GM19452 (cell line): ENCODE data around the gene RAPGEF5.
A peak's percentile ranks its signal among the peaks of the same experiment; 100 is the strongest.

Experiments
- ATAC-seq: cut with Tn5 transposase; IDR thresholded peaks from one replicate; pipeline ENCODE4 v1.9.1; 2021; ENCODE audit not compliant: unreplicated experiment

Gene RAPGEF5

DNA sequence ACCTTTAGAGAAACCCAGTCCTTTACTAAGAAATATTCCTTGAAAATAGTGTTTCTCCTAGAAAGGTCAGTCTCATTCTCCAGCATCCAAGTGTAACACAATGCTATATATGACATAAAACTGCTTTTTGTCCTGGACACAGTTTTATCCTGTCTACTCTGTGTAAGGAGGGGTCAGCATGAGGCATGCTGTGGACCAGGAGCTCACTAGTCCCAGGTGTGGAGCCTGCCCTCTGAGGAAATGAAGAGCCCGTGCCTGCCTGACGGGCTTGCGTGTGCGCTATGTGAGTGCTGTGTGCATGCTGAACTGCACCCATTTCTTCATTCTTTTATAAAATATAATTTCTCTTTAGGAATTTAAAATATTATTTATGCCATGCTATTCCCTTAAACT is 228.4 kb downstream of the RAPGEF5 start:
- ATAC-seq = no peak

DNA sequence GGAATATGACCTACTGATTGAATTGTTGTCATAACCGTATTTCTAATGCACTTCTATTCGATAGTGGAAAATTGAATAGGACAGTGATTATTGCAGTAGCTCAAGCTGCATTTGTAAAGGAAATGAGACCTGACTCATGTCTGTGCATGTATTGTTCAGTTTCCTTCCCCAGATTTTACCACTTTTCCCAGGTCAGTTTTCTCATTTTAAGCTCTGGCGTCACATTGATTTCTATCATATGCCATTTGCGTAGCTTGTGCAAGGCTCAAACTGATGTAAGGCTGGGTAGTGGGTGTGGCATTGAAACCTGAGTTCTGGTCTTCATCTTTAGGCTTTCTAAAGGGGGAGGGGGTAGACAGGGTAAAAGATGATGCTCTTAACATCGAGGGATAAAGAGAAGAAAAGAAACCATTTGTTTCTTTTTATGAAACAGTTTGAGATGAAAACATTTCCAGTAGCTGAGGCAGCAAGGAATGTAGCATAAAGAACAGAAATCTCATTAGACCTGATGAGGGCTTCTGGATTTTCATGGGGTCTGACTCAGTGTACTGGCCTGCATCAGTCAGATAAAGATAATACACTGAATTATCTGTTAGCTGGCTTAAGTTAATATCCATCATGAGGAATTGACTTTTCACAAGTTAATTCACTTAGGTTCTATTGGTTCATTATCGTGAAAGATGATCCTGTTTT is 229.0 kb downstream of the RAPGEF5 start:
- no peak for ATAC-seq

DNA sequence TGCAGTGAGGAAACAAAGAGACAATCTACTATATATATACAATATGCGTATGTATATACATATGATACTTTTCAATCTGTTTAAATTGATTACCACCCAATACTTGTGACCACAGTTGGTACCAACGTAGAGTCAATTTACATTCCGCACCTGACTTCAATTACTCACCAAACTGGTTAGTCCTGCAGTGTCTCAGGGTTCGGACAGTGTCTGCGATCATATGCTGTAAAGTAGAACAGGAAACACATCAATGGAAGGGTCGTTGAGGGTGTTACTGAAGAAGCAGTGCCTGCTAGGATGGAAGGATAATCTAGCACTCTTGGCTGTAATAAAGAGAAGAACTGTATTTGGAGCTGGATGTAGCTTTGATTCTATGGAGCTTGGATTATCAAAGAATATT is 231.5 kb downstream of the RAPGEF5 start:
- ATAC-seq = no peak

DNA sequence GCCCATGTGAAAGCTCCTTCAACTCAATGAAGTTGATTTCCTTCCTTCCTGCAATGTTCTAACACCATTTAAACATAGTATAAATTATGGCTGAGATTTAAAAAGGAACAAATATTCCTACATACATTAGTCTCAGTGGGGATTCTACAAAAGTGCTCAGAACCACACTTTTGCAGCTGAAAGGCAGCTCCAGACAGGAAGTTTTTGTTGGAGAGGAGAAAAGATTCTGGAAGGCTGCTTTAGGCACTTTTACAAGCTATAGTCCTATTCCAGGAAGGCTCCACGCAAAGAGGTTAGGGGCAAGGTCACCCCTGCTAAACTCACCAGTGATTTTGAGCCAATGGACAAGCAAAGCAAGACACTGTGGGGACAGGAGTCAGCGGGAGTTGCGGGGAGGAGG is 232.0 kb downstream of the RAPGEF5 start:
- ATAC-seq = no peak

DNA sequence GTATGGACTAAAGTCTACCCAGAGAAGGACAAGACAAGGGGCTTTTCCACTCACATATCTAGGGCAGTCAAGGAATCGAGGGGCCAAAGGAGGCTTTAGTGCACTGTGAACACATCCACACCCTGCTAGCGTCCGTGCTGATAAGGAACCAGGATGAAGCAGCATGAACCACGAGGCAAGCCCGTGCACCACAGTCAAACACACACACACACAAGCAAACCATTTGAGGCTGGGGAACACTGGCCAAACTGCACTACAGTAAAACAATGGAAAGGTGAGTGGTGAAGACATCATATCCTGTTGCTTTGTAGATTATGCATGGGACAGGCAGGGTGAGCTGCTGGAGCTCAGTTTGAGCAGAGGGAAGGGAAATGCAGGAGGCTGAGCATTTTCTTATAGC is 233.8 kb downstream of the RAPGEF5 start:
- no peak for ATAC-seq

DNA sequence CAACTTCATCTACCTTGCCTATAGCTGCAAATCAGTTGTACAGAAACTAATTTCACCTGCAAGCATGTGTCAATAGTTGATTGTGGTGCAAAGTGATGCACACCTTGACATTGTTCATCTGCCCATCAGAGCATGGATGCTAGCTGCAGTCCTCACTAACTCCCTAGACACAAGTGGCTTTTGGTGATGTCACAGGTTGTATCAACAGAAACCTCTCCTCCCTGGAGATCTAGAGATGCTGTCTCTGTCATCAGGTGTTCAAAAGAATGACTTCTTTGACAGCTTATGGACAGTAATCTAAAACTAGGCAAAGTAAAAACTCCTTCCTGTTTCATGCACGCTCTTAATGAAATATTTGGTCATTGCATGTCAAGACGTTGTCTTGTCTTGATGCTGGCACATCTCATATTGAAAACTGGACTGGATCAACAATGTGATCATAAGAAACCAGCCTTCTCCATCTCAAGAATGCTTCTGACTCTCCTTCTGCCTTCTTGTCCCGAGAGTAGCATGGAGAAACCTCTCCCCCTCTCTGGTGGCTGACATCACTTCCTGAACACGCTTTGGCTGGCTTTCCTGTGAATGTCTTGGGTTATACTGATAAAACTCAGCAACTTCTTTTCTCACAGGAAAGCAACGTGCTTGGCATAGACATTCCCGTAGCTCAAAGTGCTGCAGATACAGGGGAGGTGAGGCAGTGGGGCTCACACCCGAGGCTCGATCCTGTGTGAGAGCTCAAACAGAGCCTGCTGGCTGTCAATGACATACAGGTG is 235.1 kb downstream of the RAPGEF5 start:
- ATAC-seq = no peak

DNA sequence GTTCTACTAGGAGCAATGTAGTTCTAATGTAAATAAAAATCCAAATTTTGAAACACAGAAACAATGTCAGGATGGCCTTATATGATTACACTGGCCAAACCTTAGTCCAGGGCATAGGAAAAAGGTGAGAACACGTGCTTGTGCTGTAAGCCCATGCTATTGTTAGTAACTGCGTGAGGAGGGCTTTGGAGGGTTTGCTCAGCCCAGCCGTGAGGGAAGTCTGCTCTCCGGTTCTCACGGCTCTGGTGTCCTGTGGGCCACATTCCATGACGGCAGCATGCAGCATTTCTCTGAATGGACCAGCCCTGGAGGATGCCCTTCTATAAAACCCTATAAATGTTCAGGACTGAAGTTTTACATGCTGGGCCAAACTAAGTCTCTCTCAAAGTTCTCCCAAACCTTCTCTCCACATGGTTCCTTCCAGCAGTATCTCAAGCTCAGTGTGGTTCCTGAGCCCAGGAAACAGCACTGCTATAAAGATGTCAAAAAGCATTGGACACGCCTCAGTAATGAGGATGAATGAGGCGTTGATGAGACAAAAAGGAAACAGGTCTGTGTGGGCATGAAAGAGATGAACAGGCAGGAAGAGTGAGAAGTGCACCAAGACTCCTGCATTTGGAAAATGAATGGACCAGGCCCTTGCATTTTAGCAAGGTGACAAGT is 236.4 kb downstream of the RAPGEF5 start:
- no peak for ATAC-seq

DNA sequence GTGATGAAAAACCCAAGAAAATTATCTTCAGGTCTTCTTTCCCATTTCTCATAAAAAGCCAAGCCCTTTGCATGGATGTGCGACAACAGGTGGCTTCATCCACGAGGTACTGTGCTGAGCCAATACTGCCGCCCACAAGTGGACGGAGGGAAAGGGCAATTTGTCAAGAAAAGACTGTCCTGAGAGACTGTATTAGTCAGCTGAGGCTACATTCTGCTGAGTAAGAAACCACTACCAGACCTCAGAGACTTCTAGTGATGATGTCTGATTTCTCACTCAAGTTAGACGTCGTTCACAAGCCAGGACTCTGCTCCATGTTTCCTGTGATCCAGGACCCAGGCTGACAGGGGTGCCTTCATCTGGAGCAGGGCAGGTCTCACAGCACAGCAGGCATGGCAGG is 239.7 kb downstream of the RAPGEF5 start:
- ATAC-seq = no peak

DNA sequence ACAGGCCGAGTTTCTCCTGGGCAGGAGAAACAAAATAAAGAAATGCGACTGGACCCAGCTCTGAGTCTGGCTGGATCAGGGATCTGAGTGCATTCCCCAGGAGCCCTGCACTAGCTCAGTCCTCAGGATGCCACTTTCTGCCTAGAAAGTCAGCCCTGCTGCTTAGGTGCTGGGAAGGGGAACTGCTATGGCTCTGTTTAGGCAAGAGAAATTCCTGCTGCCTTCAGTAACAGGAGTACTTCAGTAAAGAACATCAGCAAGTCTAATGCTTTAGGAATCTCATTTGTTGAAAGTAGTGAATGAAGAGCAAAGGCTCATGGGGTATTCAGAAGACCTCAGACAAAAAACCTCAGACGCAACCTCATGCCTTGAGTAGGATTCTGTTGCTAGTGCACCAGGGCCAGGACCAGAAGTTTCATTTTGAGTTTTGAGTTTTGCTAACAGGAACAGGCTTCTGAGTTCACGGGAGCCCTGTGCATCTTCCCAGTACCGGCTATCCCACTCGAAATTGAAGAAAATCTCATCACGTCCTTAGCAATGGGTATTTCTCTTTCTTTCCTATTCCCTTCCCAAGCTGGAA is 240.4 kb downstream of the RAPGEF5 start:
- no peak for ATAC-seq

DNA sequence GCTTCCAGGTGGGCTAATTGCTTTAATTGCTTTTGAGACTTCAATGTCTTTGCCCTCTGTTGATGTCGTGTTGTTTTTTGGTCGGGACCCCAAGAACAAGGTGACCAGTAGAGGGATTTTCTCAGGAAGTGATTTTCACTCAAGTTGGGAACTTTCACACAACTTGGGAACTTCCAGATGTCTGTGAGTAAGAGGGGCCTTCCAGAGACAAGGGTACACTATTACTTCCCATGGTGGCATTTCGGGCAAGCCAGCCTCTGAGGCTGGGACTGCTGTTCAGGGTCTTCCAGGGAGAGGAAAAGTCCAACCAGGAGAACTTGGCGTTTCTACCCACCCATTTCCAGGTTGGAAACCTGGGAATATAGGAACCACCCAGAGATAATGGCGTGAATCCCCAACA is 241.3 kb downstream of the RAPGEF5 start:
- ATAC-seq = no peak

DNA sequence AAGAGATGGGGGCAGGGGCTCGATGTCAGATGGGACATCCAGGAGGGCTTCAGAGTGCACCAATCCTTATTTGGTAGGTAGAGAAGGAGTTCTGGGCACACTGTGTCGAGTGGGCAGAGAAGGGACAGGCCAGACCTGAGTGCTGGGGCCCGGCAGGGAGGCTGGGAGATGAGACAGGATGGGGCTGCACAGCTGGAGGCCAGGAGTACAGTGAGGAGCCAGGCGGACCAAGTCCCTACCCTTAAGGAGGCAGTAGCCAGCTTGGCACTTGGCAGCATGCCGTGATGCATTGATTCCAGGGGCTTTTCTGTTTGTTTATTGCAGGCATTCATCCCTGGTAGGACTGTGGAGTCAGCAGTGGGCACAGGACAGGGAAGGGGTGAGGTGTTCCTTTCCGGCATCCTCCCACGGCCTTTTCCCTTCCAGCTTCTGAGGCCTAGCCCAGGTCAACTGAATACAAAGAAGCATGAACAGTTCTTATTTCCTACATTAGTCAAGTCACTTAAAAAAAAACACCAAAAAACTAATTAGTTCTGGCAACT is 242.4 kb downstream of the RAPGEF5 start:
- no peak for ATAC-seq

DNA sequence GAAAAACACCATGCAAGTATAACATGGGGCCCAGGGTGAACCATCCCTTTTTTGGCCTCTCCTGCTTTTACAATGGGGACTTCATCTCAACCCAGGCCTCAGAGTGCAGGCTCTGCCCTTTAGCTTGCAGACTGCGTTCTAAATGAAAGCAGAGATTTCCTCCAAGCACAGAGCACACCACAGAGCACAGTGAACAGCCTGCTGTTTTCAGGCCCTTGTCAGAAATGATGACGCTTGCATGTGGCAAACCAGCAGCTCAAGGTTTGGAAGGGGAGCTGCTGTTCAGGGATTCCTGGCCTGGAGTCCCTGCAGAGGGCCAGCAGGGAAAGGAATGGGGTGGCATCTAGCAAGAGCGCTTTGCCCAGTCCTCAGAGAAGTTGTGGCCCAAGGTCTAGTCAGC is 243.9 kb downstream of the RAPGEF5 start:
- no peak for ATAC-seq

DNA sequence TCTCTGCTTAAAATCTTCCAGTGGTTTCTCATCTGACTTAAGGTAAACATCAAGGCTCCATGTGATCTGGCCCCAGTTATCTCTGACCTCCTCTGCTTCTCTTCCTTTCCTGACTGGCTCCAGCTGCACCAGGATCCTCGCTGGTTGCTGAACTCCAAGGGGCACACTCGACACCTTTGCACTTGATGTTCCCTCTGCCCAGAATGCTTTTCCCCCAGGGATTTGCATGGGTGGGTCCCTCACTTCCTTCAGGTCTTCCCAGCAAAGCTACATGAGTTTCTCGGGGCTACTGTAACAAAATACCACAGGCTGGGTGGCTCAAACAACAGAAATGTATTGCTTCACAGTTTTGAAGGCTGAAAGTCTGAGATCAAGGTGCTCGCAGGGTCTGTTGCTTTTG is 245.3 kb downstream of the RAPGEF5 start:
- ATAC-seq = no peak

DNA sequence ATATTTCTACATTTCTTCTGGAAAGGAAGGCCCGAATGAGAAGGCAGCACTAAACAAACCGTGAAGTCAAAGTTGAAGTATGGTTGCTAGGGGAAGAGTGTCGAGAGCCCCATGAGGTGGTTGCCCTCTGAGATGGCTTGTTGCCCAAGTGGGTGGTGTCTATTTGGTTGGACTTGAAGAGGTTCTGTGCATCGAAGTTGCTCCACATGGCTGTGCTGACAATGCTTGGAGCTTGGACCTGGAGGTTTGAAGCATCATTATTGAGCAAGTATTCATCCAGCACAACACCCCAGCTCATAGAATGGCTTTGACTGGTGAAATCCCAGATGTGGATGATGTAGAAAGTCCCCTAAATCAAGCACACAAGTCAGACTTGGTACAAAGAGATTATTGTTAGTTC is 246.1 kb downstream of the RAPGEF5 start:
- ATAC-seq = no peak

DNA sequence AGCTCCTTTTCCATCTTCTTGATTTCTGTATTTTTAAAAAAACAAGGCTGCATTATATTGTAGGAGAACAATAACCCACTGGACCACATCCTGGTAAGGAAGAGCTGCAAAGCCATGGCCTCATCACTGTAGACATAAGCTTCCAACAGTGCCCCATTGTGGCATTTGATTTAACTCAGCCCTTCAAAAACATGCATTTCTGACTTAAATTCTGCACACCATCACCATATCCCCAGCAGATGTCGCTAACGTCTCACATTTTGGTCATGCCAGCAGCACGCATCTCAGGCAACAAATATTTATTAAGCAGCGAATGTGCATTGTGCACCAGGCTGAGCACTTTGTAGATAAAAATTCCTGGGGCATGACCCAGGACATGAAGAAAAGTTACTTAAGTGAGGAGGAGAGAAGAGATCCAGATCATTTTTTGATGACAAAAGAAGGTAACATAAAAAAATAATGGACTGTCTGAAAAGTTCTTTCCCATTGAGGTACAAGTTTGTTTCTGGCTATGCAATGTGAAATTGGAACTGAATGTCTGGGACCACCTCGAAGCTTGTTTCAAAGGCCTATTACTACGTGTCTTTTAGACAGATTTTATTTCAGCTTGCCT is 246.6 kb downstream of the RAPGEF5 start:
- ATAC-seq = peak; percentile 67

DNA sequence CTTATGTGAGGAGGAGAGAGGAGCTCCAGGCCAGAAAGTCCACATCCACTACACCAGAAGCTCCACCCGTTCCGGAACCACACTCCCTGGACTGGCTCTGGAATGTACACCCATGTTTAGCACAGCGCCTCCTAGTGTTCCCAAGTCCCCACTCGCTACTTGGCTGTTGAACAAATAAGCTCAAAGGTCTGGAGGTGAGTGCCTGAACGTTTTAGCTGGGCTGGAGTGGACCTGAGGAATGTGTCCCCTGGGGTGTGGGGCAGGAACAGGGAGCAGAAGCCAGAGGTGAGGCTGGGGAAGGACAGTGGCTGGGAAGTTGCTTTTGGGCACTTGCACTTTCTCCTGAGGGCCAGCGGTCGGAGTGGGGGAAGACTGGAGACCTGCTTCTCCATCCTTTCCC is 247.2 kb downstream of the RAPGEF5 start:
- no peak for ATAC-seq

DNA sequence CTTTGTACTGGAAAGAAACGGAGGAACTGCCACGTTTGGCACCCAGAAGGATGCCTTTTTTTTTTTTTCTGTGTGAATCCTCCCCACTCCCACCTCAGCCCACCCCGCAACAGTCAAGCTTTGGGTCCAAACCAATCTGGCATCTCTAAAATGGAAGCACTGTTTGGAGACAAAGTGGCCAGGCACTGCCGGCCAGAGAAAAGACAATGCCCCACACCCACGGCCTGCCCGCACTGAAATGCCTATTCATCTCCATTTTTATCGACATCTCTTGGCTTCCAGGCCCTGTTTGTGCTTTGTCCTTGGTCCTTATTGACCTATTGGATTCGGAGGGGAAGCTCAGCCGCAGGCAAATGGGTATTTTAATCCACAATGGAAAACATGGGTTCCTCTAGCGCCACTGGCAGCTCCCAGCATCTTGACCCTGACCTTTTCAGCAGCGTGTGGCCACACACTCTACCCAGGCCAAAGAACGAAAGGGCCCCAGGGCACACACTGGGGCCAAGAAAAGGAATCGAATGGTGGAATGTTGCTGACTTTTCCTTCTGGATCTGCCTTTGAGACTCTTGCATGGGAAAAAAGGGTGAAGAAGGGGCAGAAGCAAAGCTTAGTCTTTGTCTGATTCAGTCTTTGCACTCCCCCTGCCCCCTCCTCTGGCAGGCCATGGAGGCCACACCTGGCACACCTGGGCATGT is 248.7 kb downstream of the RAPGEF5 start:
- no peak for ATAC-seq

DNA sequence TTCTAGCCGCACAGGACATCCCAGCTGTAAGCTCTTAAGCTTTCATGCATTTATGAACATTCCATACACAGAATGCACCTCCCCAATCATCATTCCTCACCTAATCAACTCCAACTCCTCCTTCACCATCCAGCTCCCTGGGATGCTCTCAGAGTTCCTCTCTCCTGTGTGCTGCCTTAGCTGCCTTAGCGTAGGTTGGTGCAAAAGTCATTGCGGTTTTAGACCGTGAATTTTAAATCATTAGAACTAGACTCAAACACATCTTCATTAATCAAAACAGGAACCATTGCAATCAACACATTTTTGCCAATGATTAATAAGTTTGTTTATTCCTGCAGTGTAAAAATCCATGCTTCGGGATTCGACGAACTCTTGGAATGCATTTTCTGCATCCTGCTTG is 251.4 kb downstream of the RAPGEF5 start:
- ATAC-seq = no peak

DNA sequence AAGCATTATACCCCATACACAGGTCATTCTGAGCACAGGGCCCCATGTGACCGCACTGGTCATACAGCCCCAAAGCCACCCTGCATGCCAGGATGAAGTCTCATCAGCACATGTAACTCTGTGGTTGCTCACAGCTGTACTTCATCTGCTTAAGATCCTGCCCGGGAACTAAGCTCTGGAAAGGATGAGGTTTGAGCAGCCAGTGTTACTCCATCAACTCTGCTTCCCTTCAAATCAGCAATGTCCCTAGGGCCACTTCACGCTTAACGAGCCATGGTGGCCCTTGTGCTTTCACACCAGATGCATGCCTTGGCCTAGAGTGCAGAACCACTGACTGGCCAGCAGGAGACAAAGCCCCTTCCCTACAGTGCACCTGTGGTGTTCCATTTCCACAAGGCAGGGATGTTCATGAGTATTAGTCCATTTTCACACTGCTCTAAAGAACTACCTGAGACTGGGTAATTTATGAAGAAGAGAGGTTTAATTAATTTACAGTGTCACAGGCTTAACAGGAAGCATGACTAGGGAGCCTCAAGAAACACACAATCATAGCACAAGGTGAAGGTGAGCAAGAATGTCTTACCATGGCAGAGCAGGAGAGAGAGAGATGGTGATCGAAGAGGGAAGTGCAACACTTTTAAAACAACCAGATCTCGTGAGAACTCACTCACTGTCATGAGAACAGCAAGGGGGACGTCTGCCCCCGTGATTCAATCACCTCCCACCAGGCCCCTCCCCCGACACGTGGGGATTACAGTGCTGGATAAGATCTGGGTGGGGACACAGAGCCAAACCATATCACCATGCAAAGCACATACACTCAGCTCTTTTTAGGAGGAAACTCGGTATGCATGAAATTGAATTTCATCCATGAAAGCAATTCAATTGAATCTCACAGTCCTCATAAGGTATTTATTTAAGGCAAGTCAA is 262.3 kb downstream of the RAPGEF5 start:
- no peak for ATAC-seq
